ENCODE results near the gene RACK1.

Gene RACK1

GRCh38 chr5:181200816-181201215, 42.9 kb downstream of the RACK1 start:
- Histone ChIP-seq H3K9ac (no peak overlapping the region), H3K4me3 (IDR thresholded peaks at IDR 0.05; ENCODE audit: insufficient read depth, low read depth, low read length) (no peak overlapping the region), H3K4me2 (no peak overlapping the region), H3K27me3 (ENCODE audit: insufficient read depth, low read depth) (no peaks in the 10 kb centered on the region), H3K36me3 (ENCODE audit: insufficient read depth) (no peaks in the 10 kb centered on the region), H2AFZ (ENCODE audit: low read depth) (no peak overlapping the region), H3K79me2 (ENCODE audit: insufficient read depth, low read depth) (no peaks in the 10 kb centered on the region), H4K20me1 (ENCODE audit: insufficient read depth) (no peaks in the 10 kb centered on the region), H3K27ac (no peak overlapping the region), H3K4me1 (ENCODE audit: low read depth, poor library complexity, severe bottlenecking) (no peaks in the 10 kb centered on the region)
- TF ChIP-seq CTCF (conservative IDR thresholded peaks at IDR 0.05; ENCODE audit: low read depth, low read length): no peak

GRCh38 chr5:181199881-181200638, 43.6 kb downstream of the RACK1 start:
- Histone ChIP-seq H3K27me3 (ENCODE audit: insufficient read depth, low read depth) (no peaks in the 10 kb centered on the region), H3K36me3 (ENCODE audit: insufficient read depth) (no peaks in the 10 kb centered on the region), H2AFZ (ENCODE audit: low read depth) (no peak overlapping the region), H3K4me2 (no peak overlapping the region), H3K27ac (no peak overlapping the region), H3K4me3 (IDR thresholded peaks at IDR 0.05; ENCODE audit: insufficient read depth, low read depth, low read length) (no peak overlapping the region), H4K20me1 (ENCODE audit: insufficient read depth) (no peaks in the 10 kb centered on the region), H3K9ac (no peak overlapping the region), H3K79me2 (ENCODE audit: insufficient read depth, low read depth) (no peaks in the 10 kb centered on the region), H3K4me1 (ENCODE audit: low read depth, poor library complexity, severe bottlenecking) (no peaks in the 10 kb centered on the region)
- no peak for TF ChIP-seq CTCF (conservative IDR thresholded peaks at IDR 0.05; ENCODE audit: low read depth, low read length)

- H2AFZ ChIP-seq (ENCODE audit: low read depth): no peak overlapping the region
- H4K20me1 ChIP-seq (ENCODE audit: insufficient read depth): no peaks in the 10 kb centered on the region
These were observed 44.7 kb downstream of the RACK1 start for GRCh38 chr5:181198905-181199519.

GRCh38 chr5:181198106-181198685, 45.5 kb downstream of the RACK1 start:
- Histone ChIP-seq H2AFZ (ENCODE audit: low read depth) (no peak overlapping the region), H3K9ac (no peak overlapping the region), H3K79me2 (ENCODE audit: insufficient read depth, low read depth) (no peaks in the 10 kb centered on the region), H3K4me3 (IDR thresholded peaks at IDR 0.05; ENCODE audit: insufficient read depth, low read depth, low read length) (no peak overlapping the region), H3K27ac (no peak overlapping the region), H3K36me3 (ENCODE audit: insufficient read depth) (no peaks in the 10 kb centered on the region), H3K4me2 (no peak overlapping the region), H4K20me1 (ENCODE audit: insufficient read depth) (no peaks in the 10 kb centered on the region), H3K4me1 (ENCODE audit: low read depth, poor library complexity, severe bottlenecking) (no peaks in the 10 kb centered on the region), H3K27me3 (ENCODE audit: insufficient read depth, low read depth) (no peaks in the 10 kb centered on the region)
- no peak for TF ChIP-seq CTCF (conservative IDR thresholded peaks at IDR 0.05; ENCODE audit: low read depth, low read length)

More at GRCh38 chr5:181198905-181199519, 44.7 kb downstream of the RACK1 start:
- no peak overlapping the region for H3K4me3 ChIP-seq (IDR thresholded peaks at IDR 0.05; ENCODE audit: insufficient read depth, low read depth, low read length)
- H3K4me2 ChIP-seq: no peak overlapping the region
- no peak for TF ChIP-seq CTCF (conservative IDR thresholded peaks at IDR 0.05; ENCODE audit: low read depth, low read length)
- H3K27me3 ChIP-seq (ENCODE audit: insufficient read depth, low read depth): no peaks in the 10 kb centered on the region
- no peak overlapping the region for H3K27ac ChIP-seq
- H3K9ac ChIP-seq: no peak overlapping the region
- no peaks in the 10 kb centered on the region for H3K4me1 ChIP-seq (ENCODE audit: low read depth, poor library complexity, severe bottlenecking)
- no peaks in the 10 kb centered on the region for H3K36me3 ChIP-seq (ENCODE audit: insufficient read depth)
- no peaks in the 10 kb centered on the region for H3K79me2 ChIP-seq (ENCODE audit: insufficient read depth, low read depth)
